Measurements from ENCODE around the gene KRT76. TPM values are rescaled to one million over a fixed set of nuclear protein-coding genes. Genes with fewer than 3 reads are reported as not detected.
A peak's percentile ranks its signal among the peaks of the same experiment; 100 is the strongest.

Gene KRT76
- total and polyA plus RNA-seq, 4 donors, result not detected

DNA sequence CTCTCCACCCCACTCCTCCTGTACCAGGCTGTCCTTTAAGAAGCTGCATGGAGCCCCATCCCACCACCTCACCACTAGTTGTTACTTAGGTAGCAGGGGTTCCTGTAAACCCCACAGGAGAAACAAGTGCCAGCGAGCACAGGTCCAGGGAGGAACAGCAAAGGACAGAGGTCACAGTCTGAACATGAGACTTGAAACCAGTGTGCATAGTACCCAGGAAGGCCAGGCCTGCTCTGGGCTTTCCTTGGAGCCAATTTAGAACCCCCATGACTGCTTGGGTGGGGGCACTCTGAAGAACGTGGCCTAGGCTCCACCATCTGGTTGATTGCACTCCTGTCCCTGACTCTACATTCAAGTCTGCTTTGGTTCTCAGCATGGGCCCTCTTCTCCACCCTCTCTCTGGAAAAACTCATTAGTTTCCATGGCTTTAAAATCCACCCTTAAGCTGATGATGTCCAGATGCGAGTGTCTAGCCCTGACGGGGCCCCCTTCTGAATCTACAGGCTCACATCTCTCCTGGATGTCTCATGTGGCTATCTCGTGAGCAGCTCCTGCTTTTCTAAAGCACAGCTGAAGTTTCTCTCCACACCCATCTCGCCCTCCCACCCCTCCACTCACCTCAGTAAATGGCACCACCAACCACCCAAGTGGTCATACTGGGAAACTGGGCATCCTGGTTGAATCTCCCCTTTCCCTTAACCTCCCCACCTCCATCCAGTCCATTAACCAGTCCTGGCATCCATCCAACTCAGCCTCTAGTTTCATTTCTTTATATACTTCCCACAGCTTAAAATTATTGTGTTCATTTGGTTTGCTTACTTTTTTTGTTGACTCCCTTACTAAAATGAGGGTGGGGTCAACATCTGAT lies 10.4 kb upstream of the KRT76 start:
- no peaks in the 10 kb centered on the region for H3K9me3 ChIP-seq (ENCODE audit: control insufficient read depth in 4 of 4, insufficient read depth in 3 of 4, low read length in 3 of 4)
- TF ChIP-seq, protein P1, sequence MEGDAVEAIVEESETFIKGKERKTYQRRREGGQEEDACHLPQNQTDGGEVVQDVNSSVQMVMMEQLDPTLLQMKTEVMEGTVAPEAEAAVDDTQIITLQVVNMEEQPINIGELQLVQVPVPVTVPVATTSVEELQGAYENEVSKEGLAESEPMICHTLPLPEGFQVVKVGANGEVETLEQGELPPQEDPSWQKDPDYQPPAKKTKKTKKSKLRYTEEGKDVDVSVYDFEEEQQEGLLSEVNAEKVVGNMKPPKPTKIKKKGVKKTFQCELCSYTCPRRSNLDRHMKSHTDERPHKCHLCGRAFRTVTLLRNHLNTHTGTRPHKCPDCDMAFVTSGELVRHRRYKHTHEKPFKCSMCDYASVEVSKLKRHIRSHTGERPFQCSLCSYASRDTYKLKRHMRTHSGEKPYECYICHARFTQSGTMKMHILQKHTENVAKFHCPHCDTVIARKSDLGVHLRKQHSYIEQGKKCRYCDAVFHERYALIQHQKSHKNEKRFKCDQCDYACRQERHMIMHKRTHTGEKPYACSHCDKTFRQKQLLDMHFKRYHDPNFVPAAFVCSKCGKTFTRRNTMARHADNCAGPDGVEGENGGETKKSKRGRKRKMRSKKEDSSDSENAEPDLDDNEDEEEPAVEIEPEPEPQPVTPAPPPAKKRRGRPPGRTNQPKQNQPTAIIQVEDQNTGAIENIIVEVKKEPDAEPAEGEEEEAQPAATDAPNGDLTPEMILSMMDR (IDR thresholded peaks at IDR 0.05; ENCODE audit: control extremely low read depth, extremely low read depth), result no peak
- no peak overlapping the region for H3K27ac ChIP-seq (ENCODE audit: low read depth in 1 of 2, low read length in 1 of 2)
- WGBS, 2 donors, result 82 to 84% methylated on average over 6 of the region's 6 CpGs
- H3K9ac ChIP-seq (ENCODE audit: insufficient read depth in 1 of 2, low read length in 2 of 2), result no peak overlapping the region
- H3K4me1 ChIP-seq (ENCODE audit: control insufficient read depth in 5 of 5, insufficient read depth in 5 of 5, low read length in 5 of 5), result peaks cover 0 to 3% (median 0%) of the 10 kb centered on the region in 5 donors
- no peak overlapping the region for H3K4me3 ChIP-seq
- no peaks in the 10 kb centered on the region for H3K36me3 ChIP-seq (ENCODE audit: control insufficient read depth in 4 of 4, insufficient read depth in 4 of 4, low read length in 4 of 4)
- peaks cover 0 to 47% (median 16%) of the 10 kb centered on the region in 3 donors for H3K27me3 ChIP-seq (ENCODE audit: control insufficient read depth in 3 of 3, insufficient read depth in 3 of 3, low read length in 2 of 3)
- ATAC-seq (ENCODE audit: insufficient read depth, low FRiP score) (no peak), DNase-seq (peak in 1 of 3 donors; percentile 28)

DNA sequence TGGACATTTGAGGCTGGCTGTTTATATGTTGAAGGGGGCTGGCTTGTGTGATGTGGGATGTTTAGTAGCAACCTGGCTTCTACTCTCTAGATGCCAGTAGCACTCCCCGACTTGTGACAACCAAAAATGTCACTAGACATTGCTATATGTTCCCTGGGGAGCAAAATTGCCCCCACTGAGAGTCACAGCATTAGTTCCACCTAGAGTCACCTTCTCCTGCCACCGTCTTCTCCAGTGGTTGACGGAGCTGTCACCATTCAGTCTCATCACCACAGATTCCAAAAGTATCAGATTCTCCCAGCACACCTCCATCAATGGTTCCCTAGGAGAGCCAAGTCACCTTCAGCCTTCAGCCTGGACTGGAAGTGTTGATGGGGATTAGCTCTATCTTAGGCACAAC lies 7.8 kb upstream of the KRT76 start:
- H3K9me3 ChIP-seq (ENCODE audit: control insufficient read depth in 4 of 4, insufficient read depth in 3 of 4, low read length in 3 of 4), result no peaks in the 10 kb centered on the region
- WGBS, 2 donors, result 84 to 98% methylated on average over 3 of the region's 3 CpGs
- no peak for ATAC-seq (ENCODE audit: insufficient read depth, low FRiP score)
- no peaks in the 10 kb centered on the region for H3K4me1 ChIP-seq (ENCODE audit: control insufficient read depth in 5 of 5, insufficient read depth in 5 of 5, low read length in 5 of 5)
- DNase-seq, result no peak
- H3K36me3 ChIP-seq (ENCODE audit: control insufficient read depth in 4 of 4, insufficient read depth in 4 of 4, low read length in 4 of 4), result no peaks in the 10 kb centered on the region
- no peak overlapping the region for H3K27ac ChIP-seq (ENCODE audit: low read depth in 1 of 2, low read length in 1 of 2)
- peak overlapping the region; percentile 11 for H3K4me3 ChIP-seq
- H3K9ac ChIP-seq (ENCODE audit: insufficient read depth in 1 of 2, low read length in 2 of 2), result no peak overlapping the region
- TF ChIP-seq, protein P1 (IDR thresholded peaks at IDR 0.05; ENCODE audit: control extremely low read depth, extremely low read depth), result no peak
- H3K27me3 ChIP-seq (ENCODE audit: control insufficient read depth in 3 of 3, insufficient read depth in 3 of 3, low read length in 2 of 3), result peaks cover 0 to 47% (median 5%) of the 10 kb centered on the region in 3 donors

- H3K27me3 ChIP-seq (ENCODE audit: control insufficient read depth in 3 of 3, insufficient read depth in 3 of 3, low read length in 2 of 3), result peaks cover 0 to 48% (median under 1%) of the 10 kb centered on the region in 3 donors
- no peak for DNase-seq
- H3K4me3 ChIP-seq, result no peak overlapping the region
- no peaks in the 10 kb centered on the region for H3K4me1 ChIP-seq (ENCODE audit: control insufficient read depth in 5 of 5, insufficient read depth in 5 of 5, low read length in 5 of 5)
- H3K9ac ChIP-seq (ENCODE audit: insufficient read depth in 1 of 2, low read length in 2 of 2), result no peak overlapping the region
- no peaks in the 10 kb centered on the region for H3K36me3 ChIP-seq (ENCODE audit: control insufficient read depth in 4 of 4, insufficient read depth in 4 of 4, low read length in 4 of 4)
- WGBS, 2 donors, result 87 to 90% methylated on average over 7 of the region's 7 CpGs
- no peak for ATAC-seq (ENCODE audit: insufficient read depth, low FRiP score)
- TF ChIP-seq, protein P1 (IDR thresholded peaks at IDR 0.05; ENCODE audit: control extremely low read depth, extremely low read depth), result no peak
- no peaks in the 10 kb centered on the region for H3K9me3 ChIP-seq (ENCODE audit: control insufficient read depth in 4 of 4, insufficient read depth in 3 of 4, low read length in 3 of 4)
- no peak overlapping the region for H3K27ac ChIP-seq (ENCODE audit: low read depth in 1 of 2, low read length in 1 of 2)
Observed at GRCh38 chr12:52783563-52784316, 6.6 kb upstream of the KRT76 start.

All from lung (tissue), 12 donors.